Activated T-helper 2 cell treated with anti-CD3 and anti-CD28 coated beads, Interferon-gamma antibody, Interleukin-2, Interleukin-4, amounts not matched to agents 10 μg/mL and 5 μg/mL and 100 μg/mL, durations not matched to agents 14 hours and 24 hours and 36 hours (primary cell): ENCODE data around the gene TET2. TPM values are rescaled to one million over a fixed set of nuclear protein-coding genes. Genes with fewer than 3 reads are reported as not detected.

ENCODE experiments used
- DNase-seq: peaks from one replicate; pipeline ENCODE4 v3.0.0; 2021; ENCODE audit warnings: low spot score
- H3K27ac Mint-ChIP-seq: one replicate; pipeline ENCODE4 v1.8.0; 2021; ENCODE audit warnings: mixed read lengths
- H3K27me3 Mint-ChIP-seq: one replicate; pipeline ENCODE4 v1.8.0; 2021; ENCODE audit warnings: low read depth, mixed read lengths
- H3K36me3 Mint-ChIP-seq: one replicate; pipeline ENCODE4 v1.8.0; 2021; ENCODE audit warnings: low read depth, mixed read lengths
- H3K4me1 Mint-ChIP-seq: one replicate; pipeline ENCODE4 v1.8.0; 2021; ENCODE audit warnings: low read depth, mixed read lengths
- H3K4me3 Mint-ChIP-seq: one replicate; pipeline ENCODE4 v1.8.0; 2021; ENCODE audit warnings: low read depth, mild to moderate bottlenecking, moderate library complexity, mixed read lengths
- H3K9me3 Mint-ChIP-seq: one replicate; pipeline ENCODE4 v1.8.0; 2021; ENCODE audit warnings: mixed read lengths
- intact Hi-C: fragments of 100-400 bp; cut with micrococcal nuclease; formaldehyde crosslinking; loops from one replicate; pipeline ENCODE4 v1.15.1; 2023
- total RNA-seq: library from RNA; stranded (reverse); gene quantifications from 2 replicates; pipeline ENCODE4 v1.2.3, GENCODE V29; 2022

TET2 gene
- total RNA-seq, result 31.1 and 31.2 TPM in 2 replicates

- Mint-ChIP-seq H3K4me1 (peaks cover 33% of the 10 kb centered on the region), H3K9me3 (no peaks in the 10 kb centered on the region), H3K4me3 (peak within 1 kb of the TSS; percentile 95), H3K27me3 (no peaks in the 10 kb centered on the region), H3K36me3 (peaks cover 7% of the 10 kb centered on the region), H3K27ac (peak within 1 kb of the TSS; percentile 98)
- peak; percentile 75 for DNase-seq
- intact Hi-C loops, result loop anchor here (1.0 to 10.0 kb wide), 12 partner anchors 45 to 1171 kb away; partner anchors contain the start of genes AIMP1, GSTCD, INTS12 and TBCK
Observed at GRCh38 chr4:105146276-105147015, at the start of gene TET2. Gene TET2 (plus strand): TSS chr4:105146876. CDS start chr4:105233943, 87,067 bp downstream.

GRCh38 chr4:105102016-105102415, 44.7 kb upstream of the TET2 start:
- no peaks in the 10 kb centered on the region for H3K4me1 Mint-ChIP-seq
- H3K36me3 Mint-ChIP-seq, result no peaks in the 10 kb centered on the region
- DNase-seq, result no peak
- H3K27me3 Mint-ChIP-seq, result peaks cover 3% of the 10 kb centered on the region
- intact Hi-C loops, result no loop called here
- H3K4me3 Mint-ChIP-seq, result no peak overlapping the region
- no peak overlapping the region for H3K27ac Mint-ChIP-seq
- H3K9me3 Mint-ChIP-seq, result peaks cover 13% of the 10 kb centered on the region

- no peaks in the 10 kb centered on the region for H3K36me3 Mint-ChIP-seq
- no peak overlapping the region for H3K27ac Mint-ChIP-seq
- DNase-seq, result no peak
- intact Hi-C loops, result no loop called here
- no peaks in the 10 kb centered on the region for H3K9me3 Mint-ChIP-seq
- no peak overlapping the region for H3K4me3 Mint-ChIP-seq
- H3K27me3 Mint-ChIP-seq, result peaks cover 4% of the 10 kb centered on the region
- no peaks in the 10 kb centered on the region for H3K4me1 Mint-ChIP-seq
Observed at GRCh38 chr4:105106426-105106825, 40.2 kb upstream of the TET2 start.

GRCh38 chr4:105107095-105107856, 39.4 kb upstream of the TET2 start:
- Mint-ChIP-seq H3K4me3 (no peak overlapping the region), H3K4me1 (no peaks in the 10 kb centered on the region), H3K36me3 (no peaks in the 10 kb centered on the region), H3K9me3 (no peaks in the 10 kb centered on the region), H3K27me3 (peaks cover 4% of the 10 kb centered on the region), H3K27ac (no peak overlapping the region)
- DNase-seq, result no peak
- intact Hi-C loops, result no loop called here

- H3K27ac Mint-ChIP-seq, result no peak overlapping the region
- intact Hi-C loops, result no loop called here
- H3K4me3 Mint-ChIP-seq, result no peak overlapping the region
- H3K36me3 Mint-ChIP-seq, result no peaks in the 10 kb centered on the region
- peaks cover 6% of the 10 kb centered on the region for H3K27me3 Mint-ChIP-seq
- H3K9me3 Mint-ChIP-seq, result no peaks in the 10 kb centered on the region
- DNase-seq, result no peak
- H3K4me1 Mint-ChIP-seq, result no peaks in the 10 kb centered on the region
Observed at GRCh38 chr4:105108971-105109370, 37.7 kb upstream of the TET2 start.

GRCh38 chr4:105112274-105112673, 34.4 kb upstream of the TET2 start:
- H3K4me3 Mint-ChIP-seq, result no peak overlapping the region
- intact Hi-C loops, result no loop called here
- DNase-seq, result no peak

GRCh38 chr4:105113800-105114199, 32.9 kb upstream of the TET2 start:
- no peaks in the 10 kb centered on the region for H3K36me3 Mint-ChIP-seq
- no peak overlapping the region for H3K4me3 Mint-ChIP-seq
- H3K4me1 Mint-ChIP-seq, result no peaks in the 10 kb centered on the region
- H3K27me3 Mint-ChIP-seq, result peaks cover 12% of the 10 kb centered on the region
- intact Hi-C loops, result no loop called here
- H3K27ac Mint-ChIP-seq, result no peak overlapping the region
- H3K9me3 Mint-ChIP-seq, result no peaks in the 10 kb centered on the region
- DNase-seq, result no peak

More at GRCh38 chr4:105112274-105112673, 34.4 kb upstream of the TET2 start:
- no peaks in the 10 kb centered on the region for H3K36me3 Mint-ChIP-seq
- H3K27me3 Mint-ChIP-seq, result peaks cover 10% of the 10 kb centered on the region
- no peaks in the 10 kb centered on the region for H3K9me3 Mint-ChIP-seq
- no peak overlapping the region for H3K27ac Mint-ChIP-seq
- H3K4me1 Mint-ChIP-seq, result no peaks in the 10 kb centered on the region

- peaks cover 12% of the 10 kb centered on the region for H3K27me3 Mint-ChIP-seq
- intact Hi-C loops, result no loop called here
- no peaks in the 10 kb centered on the region for H3K9me3 Mint-ChIP-seq
- no peaks in the 10 kb centered on the region for H3K4me1 Mint-ChIP-seq
- no peak overlapping the region for H3K27ac Mint-ChIP-seq
- H3K4me3 Mint-ChIP-seq, result no peak overlapping the region
- DNase-seq, result no peak
- H3K36me3 Mint-ChIP-seq, result no peaks in the 10 kb centered on the region
Observed at GRCh38 chr4:105116616-105117319, 29.9 kb upstream of the TET2 start.

- Mint-ChIP-seq H3K27me3 (peaks cover 9% of the 10 kb centered on the region), H3K4me3 (no peak overlapping the region), H3K27ac (no peak overlapping the region), H3K9me3 (no peaks in the 10 kb centered on the region), H3K36me3 (no peaks in the 10 kb centered on the region), H3K4me1 (no peaks in the 10 kb centered on the region)
- DNase-seq, result no peak
- intact Hi-C loops, result no loop called here
Observed at GRCh38 chr4:105119356-105119755, 27.3 kb upstream of the TET2 start.

- Mint-ChIP-seq H3K27me3 (peaks cover 3% of the 10 kb centered on the region), H3K4me1 (no peaks in the 10 kb centered on the region), H3K4me3 (no peak overlapping the region), H3K27ac (no peak overlapping the region), H3K36me3 (no peaks in the 10 kb centered on the region), H3K9me3 (no peaks in the 10 kb centered on the region)
- intact Hi-C loops, result no loop called here
- DNase-seq, result no peak
Observed at GRCh38 chr4:105120626-105121025, 26.1 kb upstream of the TET2 start.

- H3K4me3 Mint-ChIP-seq, result no peak overlapping the region
Observed at GRCh38 chr4:105122350-105122749, 24.3 kb upstream of the TET2 start.

GRCh38 chr4:105126311-105127169, 20.1 kb upstream of the TET2 start:
- Mint-ChIP-seq H3K27ac (no peak overlapping the region), H3K9me3 (no peaks in the 10 kb centered on the region), H3K36me3 (no peaks in the 10 kb centered on the region), H3K4me1 (no peaks in the 10 kb centered on the region), H3K27me3 (no peaks in the 10 kb centered on the region), H3K4me3 (no peak overlapping the region)
- no peak for DNase-seq
- intact Hi-C loops, result no loop called here

More at GRCh38 chr4:105122350-105122749, 24.3 kb upstream of the TET2 start:
- H3K27me3 Mint-ChIP-seq, result peaks cover 2% of the 10 kb centered on the region
- intact Hi-C loops, result no loop called here
- H3K9me3 Mint-ChIP-seq, result no peaks in the 10 kb centered on the region
- no peaks in the 10 kb centered on the region for H3K36me3 Mint-ChIP-seq
- H3K27ac Mint-ChIP-seq, result no peak overlapping the region
- DNase-seq, result no peak
- H3K4me1 Mint-ChIP-seq, result no peaks in the 10 kb centered on the region
